Activated CD4-positive, alpha-beta T cell treated with anti-CD3 and anti-CD28 coated beads, Interleukin-2, amount 50 U/mL, for 1 hour (primary cell): ENCODE results near the gene RUVBL2.
"Not testable (repeated sequence)": the region's sequence is repeated elsewhere in the genome, so short reads cannot be mapped to it uniquely, and the experiment has no call there.

Experiments used
- DNase-seq: peaks from one replicate; pipeline ENCODE4 v3.0.0-alpha.2; 2020

The RUVBL2 gene

DNA sequence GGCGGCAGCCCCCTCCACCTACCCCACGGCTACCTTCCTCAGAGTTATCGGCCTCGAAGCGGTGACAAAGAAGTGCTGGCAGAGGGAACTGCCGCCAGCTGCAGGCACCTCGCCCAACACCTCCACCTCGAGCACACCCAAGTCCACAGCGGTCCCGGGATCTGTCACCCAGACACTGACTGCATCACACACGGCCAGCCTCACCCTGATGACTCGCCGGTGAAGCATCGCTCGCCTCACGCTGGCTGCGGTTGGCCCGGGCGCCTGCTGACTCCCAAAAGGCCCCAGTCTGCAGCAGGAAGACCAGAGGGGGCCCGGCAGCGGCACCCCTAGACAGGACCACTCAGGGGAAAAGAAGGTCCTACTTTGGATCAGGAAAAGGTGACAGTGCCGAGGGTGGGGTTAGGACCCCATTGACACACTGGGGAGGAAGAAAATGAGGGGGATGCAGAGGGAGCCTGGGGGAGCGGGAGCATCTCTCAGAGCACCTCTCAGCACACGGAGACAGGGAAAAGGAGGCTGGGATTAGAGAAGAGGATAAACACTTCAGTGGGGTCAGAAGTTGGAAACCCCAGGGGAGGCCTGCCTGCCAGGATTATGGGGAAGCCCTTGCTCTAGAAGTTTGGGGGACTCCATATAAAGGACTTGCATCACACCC is 56.8 kb downstream of the RUVBL2 start:
- DNase-seq: not testable (repeated sequence)

- peak; percentile 43 for DNase-seq
Measured at GRCh38 chr19:49056101-49056901, 62.6 kb downstream of the RUVBL2 start.

- DNase-seq: not testable (repeated sequence)
Measured at GRCh38 chr19:49056902-49057596, 63.4 kb downstream of the RUVBL2 start.

DNA sequence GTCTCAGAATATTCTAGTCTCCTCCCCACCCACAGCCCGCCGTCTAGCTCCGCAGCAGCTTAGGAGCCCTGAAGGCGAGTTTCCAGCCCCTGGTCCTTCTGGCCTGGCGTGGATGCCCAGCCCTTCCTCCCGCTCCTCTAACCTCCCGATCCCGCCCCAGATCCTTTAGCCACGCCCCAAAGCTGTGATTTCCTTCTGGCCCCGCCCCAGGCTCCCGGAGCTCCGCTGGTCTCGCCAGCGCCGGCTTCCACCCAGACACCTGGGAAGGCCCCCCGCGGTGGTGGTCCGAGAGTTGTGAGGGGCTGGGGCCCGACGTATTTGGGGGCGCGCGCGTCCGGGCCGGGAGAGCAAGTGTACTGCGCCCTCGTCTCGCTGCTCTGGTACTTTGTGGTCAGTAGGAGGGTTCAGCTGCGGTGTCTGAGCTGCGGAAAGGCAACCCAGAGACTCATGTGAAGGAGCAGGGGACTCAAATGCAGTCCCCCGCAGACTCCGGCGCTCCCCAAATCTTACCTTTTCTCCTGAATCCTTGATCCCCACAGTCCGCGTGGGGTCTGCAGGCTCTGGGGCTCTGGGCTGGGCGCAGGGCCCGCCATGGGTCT is 64.0 kb downstream of the RUVBL2 start, which contains the start of gene CGB7:
TSS of gene CGB7 (minus strand) at position 114 of the 599 bp plus-strand sequence. CDS start 2,374 bp downstream, outside the sequence.
- DNase-seq: peak; percentile 28

DNA sequence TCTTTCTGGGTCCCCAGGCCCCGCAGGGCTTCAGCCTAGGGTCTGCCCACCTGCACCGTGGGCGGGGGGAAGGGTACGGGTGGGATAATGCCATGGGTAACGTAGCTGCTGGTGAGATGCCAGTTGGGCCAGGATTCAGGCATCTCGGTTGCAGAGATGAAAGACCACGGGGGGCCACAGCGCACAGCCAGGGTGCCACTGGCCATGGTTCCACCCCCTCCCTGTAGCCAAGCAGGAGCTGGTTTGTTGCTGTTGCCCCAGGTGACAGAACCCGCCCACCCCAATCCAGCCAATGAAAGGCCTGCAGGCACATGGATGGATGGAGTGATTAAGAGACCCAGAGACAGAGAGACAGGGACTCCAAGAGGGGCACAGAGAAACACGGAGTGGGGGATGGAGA is 64.9 kb downstream of the RUVBL2 start:
- DNase-seq: no peak

DNA sequence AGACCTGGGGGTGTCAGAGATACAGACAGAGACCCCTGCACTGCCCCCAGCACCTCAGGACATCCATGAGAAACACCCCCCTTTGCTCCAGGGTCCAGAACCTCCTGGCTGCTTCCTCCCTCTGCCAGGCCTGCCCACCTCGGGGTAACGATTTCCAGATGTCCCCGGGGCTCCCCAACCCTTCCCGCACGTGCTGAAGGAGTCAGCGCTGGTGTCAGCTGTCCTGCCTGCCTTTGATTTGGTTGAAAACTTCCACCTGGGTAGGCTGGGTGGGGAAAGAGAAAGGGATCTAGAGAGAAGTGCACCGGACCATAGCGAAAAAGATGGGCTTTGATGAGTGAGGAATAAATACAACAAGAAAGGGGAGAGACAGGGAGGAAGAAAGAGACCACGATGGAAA is 65.4 kb downstream of the RUVBL2 start:
- DNase-seq: no peak

DNA sequence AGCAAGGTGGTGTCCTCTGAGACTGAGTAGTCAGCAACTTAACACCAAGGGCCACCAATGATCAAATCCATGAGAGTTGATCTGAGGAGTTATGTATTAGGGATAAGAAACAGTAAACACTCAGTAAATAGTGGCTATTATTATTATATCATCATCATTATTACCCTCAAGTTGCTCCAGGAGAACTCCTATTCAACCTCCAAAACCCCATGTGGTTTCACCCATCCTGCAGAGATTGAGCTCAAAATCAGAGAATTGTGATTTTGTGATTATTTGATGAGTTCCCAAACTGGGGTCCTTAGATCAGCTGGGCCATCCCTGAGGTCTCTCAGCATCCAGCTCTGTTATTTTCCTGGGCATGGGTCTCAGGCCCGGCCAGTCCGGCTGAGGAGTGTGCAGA is 67.3 kb downstream of the RUVBL2 start:
- DNase-seq: no peak

DNA sequence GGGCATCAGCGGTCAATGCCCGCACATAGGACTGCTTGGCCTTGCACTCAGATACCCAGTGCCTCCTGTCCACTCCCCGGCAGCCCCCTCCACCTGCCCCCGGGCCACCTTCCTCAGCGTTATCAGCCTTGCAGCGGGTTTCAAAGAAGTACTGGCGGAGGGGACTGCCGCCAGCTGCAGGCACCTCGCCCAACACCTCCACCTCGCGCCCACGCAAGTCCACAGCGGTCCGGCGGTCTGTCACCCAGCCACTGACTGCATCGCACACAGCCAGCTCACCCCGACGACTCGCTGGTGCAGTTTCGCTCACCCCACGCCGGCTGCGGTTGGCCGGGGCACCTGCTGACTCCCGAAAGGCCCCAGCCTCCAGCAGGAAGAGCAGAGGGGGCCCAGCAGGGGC is 67.8 kb downstream of the RUVBL2 start:
- no peak for DNase-seq

GRCh38 chr19:49064029-49064629 is 70.4 kb downstream of the RUVBL2 start:
- DNase-seq: no peak

GRCh38 chr19:49064768-49065611 is 71.3 kb downstream of the RUVBL2 start, which contains the start of gene NTF4:
Gene NTF4, minus strand, starts transcription at chr19:49064818. Its CDS starts 2,821 bp downstream, at chr19:49061997.
- no peak for DNase-seq
